Heart right ventricle (tissue), 16 donors: ENCODE data around the gene TMEM53. TPM values are rescaled to one million over a fixed set of nuclear protein-coding genes. Genes with fewer than 3 reads are reported as not detected.
"Not testable (repeated sequence)": the region's sequence is repeated elsewhere in the genome, so short reads cannot be mapped to it uniquely, and the experiment has no call there.

ENCODE experiments used
- ATAC-seq, 8 donors: fragments of 200-7000 bp; cut with Tn5 transposase; one replicate each; pipeline ENCODE4 v1.9.1; 2020; ENCODE audit warnings: mild to moderate bottlenecking in 8 of 8, moderate library complexity in 8 of 8, moderate number of reproducible peaks in 1 of 8
- DNase-seq, 2 donors: peaks; one replicate each; pipeline ENCODE4 v3.0.0-alpha.2; 2020
- H3K27ac ChIP-seq, 10 donors: fragments of 200-600 bp; sonication (generic) in 2 of 10; one replicate each; pipeline versions ENCODE4 v1.5.0 to v1.8.0; 2020 to 2022; ENCODE audit warnings: mild to moderate bottlenecking in 3 of 10
- H3K27me3 ChIP-seq, 7 donors: fragments of 200-600 bp; one replicate each; pipeline ENCODE4 v1.8.0; 2021 to 2022; ENCODE audit warnings: mild to moderate bottlenecking in 2 of 7
- H3K36me3 ChIP-seq, 9 donors: fragments of 200-600 bp; sonication (generic) in 1 of 9; one replicate each; pipeline versions ENCODE4 v1.5.0 to v1.8.0; 2020 to 2022; ENCODE audit warnings: mild to moderate bottlenecking in 2 of 9
- H3K4me1 ChIP-seq, 9 donors: fragments of 200-600 bp; sonication (generic) in 1 of 9; one replicate each; pipeline versions ENCODE4 v1.5.0 to v1.8.0; 2020 to 2022; ENCODE audit warnings: mild to moderate bottlenecking in 4 of 9
- H3K4me3 ChIP-seq, 10 donors: fragments of 200-600 bp; sonication (generic) in 2 of 10; one replicate each; pipeline versions ENCODE4 v1.5.0 to v1.8.0; 2020 to 2022; ENCODE audit warnings: mild to moderate bottlenecking in 7 of 10, moderate library complexity in 2 of 10
- H3K9me3 ChIP-seq, 11 donors: fragments of 200-600 bp in 10 of 11; sonication (generic) in 2 of 11; one replicate each; pipeline versions ENCODE4 v1.5.0 to v1.8.0; 2013 to 2022; ENCODE audit warnings: mild to moderate bottlenecking in 2 of 11, control low read depth in 1 of 11, moderate library complexity in 1 of 11
- CTCF ChIP-seq, 9 donors: fragments of 200-600 bp; sonication (generic) in 2 of 9; IDR thresholded peaks; one replicate each; pipeline versions ENCODE4 v1.5.0 to v1.8.0; 2021 to 2022; ENCODE audit warnings: antibody characterized with exemption in 9 of 9, mild to moderate bottlenecking in 5 of 9, moderate library complexity in 1 of 9
- WGBS, 2 donors: extraction: QIAGEN DNeasy Blood & Tissue Kit; methylation state at CpG; one replicate each; pipeline ENCODE4 v1.1.7; 2013; ENCODE audit warnings: inconsistent platforms in 1 of 2; 5-methylcytosine and 5-hydroxymethylcytosine counted together
- intact Hi-C, 10 donors: fragments of 100-400 bp; cut with DNase I; formaldehyde crosslinking; loops; one replicate each; pipeline versions ENCODE4 v1.11.1 to v1.14.2; 2022
- polyA plus RNA-seq, 2 donors: library from polyadenylated mRNA; stranded (reverse); fragments of 200-250 nt; gene quantifications; one replicate each; pipeline ENCODE4 v1.2.3, GENCODE V29; 2013
- total RNA-seq, 10 donors: library from RNA; stranded (reverse); fragmentation: NEBNext Ultra II Directional in 3 of 10; extraction: Animal tissue kit (Norgen Biotek cat#: 25700) in 3 of 10; gene quantifications; one replicate each; pipeline versions ENCODE4 v1.2.1 to v1.2.4, GENCODE V29; 2021 to 2023
- donor health status: Arrhythmogenic right ventricular cardiomyopathy.
- donor health status: ischemic (EF 13 %, LVEDD 7.1; RV severe dilation, severe dysfunction).
- donor health status: healthy with polysubstance abuse.
- donor health status: DM: no; HTN: yes; CAD: no.
- donor health status: DM: no; HTN: no; CAD: no.
- donor health status: ischemic (EF 25% LVEDD 6.9; RV normal size, moderate dysfunction).
- donor health status: ischemic (EF 25% LVEDD 5.7; RV mildly dilated, moderate dysfunction).
- donor health status: healthy.
- donor health status: DM: yes; HTN: yes; CAD: no.
- donor health status: Ischemic cardiomyopathy.
- donor health status: ischemic (EF 35%, LVEDD 5.7; RV mildly dilated, moderate dysfunction).
- donor health status: nonischemic (EF 11% LVEDD 7.7; RV severe dilation, severe dysfunction).
- donor health status: DM: yes; HTN: yes; CAD: no.
- donor health status: PGD.
- donor health status: ischemic (EF 29% LVEDD 5.4; RV normal size, mild dysfunction).
- donor health status: nonischemic (EF 23%, LVEDD 6.1; RV moderate dilation, normal function).

Gene TMEM53
- total and polyA plus RNA-seq, 12 donors = 6.6 to 21.0 (median 12.2) TPM

GRCh38 chr1:44705470-44705869 lies 31.2 kb upstream of the TMEM53 start:
- Histone ChIP-seq H3K27me3 (peaks cover 0 to 5% (median 0%) of the 10 kb centered on the region in 7 donors), H3K4me3 (no peak overlapping the region), H3K27ac (no peak overlapping the region), H3K36me3 (no peaks in the 10 kb centered on the region), H3K4me1 (peaks cover 0 to 10% (median 3%) of the 10 kb centered on the region in 9 donors), H3K9me3 (no peaks in the 10 kb centered on the region)
- TF ChIP-seq CTCF (IDR thresholded peaks at IDR 0.05) = no peak
- ATAC-seq (no peak), DNase-seq (no peak)
- intact Hi-C loops = no loop called here
- 74 to 78% methylated on average over 6 of the region's 6 CpGs for WGBS, 2 donors

GRCh38 chr1:44701141-44701573 lies 26.9 kb upstream of the TMEM53 start:
- Histone ChIP-seq H3K27me3 (no peaks in the 10 kb centered on the region), H3K4me1 (peaks cover 0 to 20% (median 0%) of the 10 kb centered on the region in 9 donors), H3K9me3 (no peaks in the 10 kb centered on the region), H3K36me3 (no peaks in the 10 kb centered on the region), H3K4me3 (no peak overlapping the region), H3K27ac (no peak overlapping the region)
- ATAC-seq (no peak), DNase-seq (no peak)
- TF ChIP-seq CTCF (IDR thresholded peaks at IDR 0.05) = no peak
- 78 to 86% methylated on average over 7 of the region's 7 CpGs for whole genome bisulfite sequencing, 2 donors
- intact Hi-C loops = no loop called here

GRCh38 chr1:44700573-44700972 lies 26.3 kb upstream of the TMEM53 start:
- 79 to 82% methylated on average over 1 of the region's 1 CpG for WGBS, 2 donors
- H3K4me1 ChIP-seq = peaks cover 0 to 20% (median 0%) of the 10 kb centered on the region in 9 donors
- no peaks in the 10 kb centered on the region for H3K27me3 ChIP-seq
- no peaks in the 10 kb centered on the region for H3K9me3 ChIP-seq
- no peak for ATAC-seq
- no peak for DNase-seq
- H3K4me3 ChIP-seq = no peak overlapping the region
- intact Hi-C loops = no loop called here
- H3K27ac ChIP-seq = no peak overlapping the region
- H3K36me3 ChIP-seq = no peaks in the 10 kb centered on the region
- no peak for TF ChIP-seq CTCF (IDR thresholded peaks at IDR 0.05)

- H3K4me3 ChIP-seq, ATAC-seq, intact Hi-C loops, DNase-seq, H3K9me3 ChIP-seq, H3K27ac ChIP-seq, H3K36me3 ChIP-seq, H3K27me3 ChIP-seq: not testable (repeated sequence)
- 92 to 93% methylated on average over 9 of the region's 9 CpGs for WGBS, 2 donors
- peaks cover 0 to 20% (median 0%) of the 10 kb centered on the region in 9 donors for H3K4me1 ChIP-seq
Measured at GRCh38 chr1:44699375-44699774, 25.1 kb upstream of the TMEM53 start.

- H3K27ac ChIP-seq = no peak overlapping the region
- WGBS, 2 donors = 97 to 98% methylated on average over 3 of the region's 3 CpGs
- no peak overlapping the region for H3K4me3 ChIP-seq
- no peaks in the 10 kb centered on the region for H3K36me3 ChIP-seq
- no peak for TF ChIP-seq CTCF (IDR thresholded peaks at IDR 0.05)
- peaks cover 0 to 20% (median 0%) of the 10 kb centered on the region in 9 donors for H3K4me1 ChIP-seq
- intact Hi-C loops = no loop called here
- no peak for ATAC-seq
- no peak for DNase-seq
- no peaks in the 10 kb centered on the region for H3K27me3 ChIP-seq
- no peaks in the 10 kb centered on the region for H3K9me3 ChIP-seq
Measured at GRCh38 chr1:44698138-44698537, 23.9 kb upstream of the TMEM53 start.
